HepG2 (cell line): ENCODE data around the gene EMC9. TPM values are rescaled to one million over a fixed set of nuclear protein-coding genes. Genes with fewer than 3 reads are reported as not detected.

Experiments used
- ARID4A ChIP-seq: sonication (generic); formaldehyde crosslinking; IDR thresholded peaks from 2 replicates; pipeline ENCODE4 v1.5.0; 2020; ENCODE audit warnings: mild to moderate bottlenecking, missing genetic modification reagents, borderline replicate concordance
- EEA1 ChIP-seq: sonication (generic); formaldehyde crosslinking; IDR thresholded peaks from 2 replicates; pipeline ENCODE4 v1.5.1; 2020; ENCODE audit warnings: mild to moderate bottlenecking, missing genetic modification reagents, borderline replicate concordance
- ELF4 ChIP-seq: sonication (generic); formaldehyde crosslinking; IDR thresholded peaks from 2 replicates; pipeline ENCODE4 v1.5.0; 2020; ENCODE audit warnings: missing genetic modification reagents, mild to moderate bottlenecking, moderate library complexity, borderline replicate concordance
- MAF1 ChIP-seq: sonication (generic); formaldehyde crosslinking; IDR thresholded peaks from 2 replicates; pipeline ENCODE4 v1.5.0; 2020; ENCODE audit warnings: missing genetic modification reagents, borderline replicate concordance
- PATZ1 ChIP-seq: sonication (generic); formaldehyde crosslinking; IDR thresholded peaks from 2 replicates; pipeline ENCODE4 v1.4.0; 2020; ENCODE audit warnings: missing genetic modification reagents
- RARG ChIP-seq: sonication (generic); formaldehyde crosslinking; IDR thresholded peaks from 2 replicates; pipeline ENCODE4 v1.4.0; 2020; ENCODE audit warnings: low read depth, mild to moderate bottlenecking, missing genetic modification reagents
- SIN3A ChIP-seq: IDR thresholded peaks from 2 replicates; pipeline ENCODE4 v1.6.1; 2011; ENCODE audit warnings: low read depth, mild to moderate bottlenecking, control low read depth, low read length, borderline replicate concordance
- ZNF138 ChIP-seq: sonication (generic); formaldehyde crosslinking; IDR thresholded peaks from 2 replicates; pipeline ENCODE4 v1.5.0; 2020; ENCODE audit warnings: mild to moderate bottlenecking, low read depth, missing genetic modification reagents
- ZNF33A ChIP-seq: sonication (generic); formaldehyde crosslinking; IDR thresholded peaks from 2 replicates; pipeline ENCODE4 v1.5.1; 2020; ENCODE audit warnings: missing genetic modification reagents, mild to moderate bottlenecking, moderate library complexity, borderline replicate concordance
- ZNF484 ChIP-seq: sonication (generic); formaldehyde crosslinking; IDR thresholded peaks from 2 replicates; pipeline ENCODE4 v1.5.1; 2020; ENCODE audit warnings: mild to moderate bottlenecking, low read depth, missing genetic modification reagents, borderline replicate concordance
- ZNF703 ChIP-seq: sonication (generic); formaldehyde crosslinking; IDR thresholded peaks from 2 replicates; pipeline ENCODE4 v1.5.1; 2020; ENCODE audit warnings: missing genetic modification reagents, mild to moderate bottlenecking, moderate library complexity, borderline replicate concordance
- ZNF839 ChIP-seq: sonication (generic); formaldehyde crosslinking; IDR thresholded peaks from 2 replicates; pipeline ENCODE4 v1.4.0; 2020; ENCODE audit warnings: missing genetic modification reagents, mild to moderate bottlenecking, borderline replicate concordance
- polyA plus RNA-seq, 8 experiments: library from polyadenylated mRNA; depleted of rRNA in 3 of 8; stranded (reverse) in 7 of 8; unstranded in 1 of 8; fragments of >200 nt; fragmentation: Illumina TruSeq in 4 of 8; extraction: Trizol in 4 of 8; gene quantifications; 2 replicates each; pipeline versions ENCODE4 v1.2.1 to v1.2.3, GENCODE V29; 2011 to 2016; ENCODE audit warnings: low read depth in 4 of 8, missing spikeins in 1 of 8, mixed read lengths in 1 of 8; ENCODE audit not compliant: insufficient read depth in 1 of 8
- total RNA-seq, 5 experiments: library from RNA; depleted of rRNA; stranded (reverse); fragments of >200 nt; fragmentation: Illumina TruSeq; extraction: Trizol; gene quantifications; 2 replicates each; pipeline ENCODE4 v1.2.3, GENCODE V29; 2016; ENCODE audit warnings: low read depth in 1 of 5
- TF ChIP-seq, protein P1 (sequence below): sonication (generic); formaldehyde crosslinking; IDR thresholded peaks from 2 replicates; pipeline ENCODE4 v1.4.0; 2020; ENCODE audit warnings: low read depth, missing genetic modification reagents

EMC9 gene
- total and polyA plus RNA-seq, 2 of the 13 experiments (the other 11 are each of a cell fraction or from before 2014, with no cell fraction given) = 60.5 to 78.7 TPM

DNA sequence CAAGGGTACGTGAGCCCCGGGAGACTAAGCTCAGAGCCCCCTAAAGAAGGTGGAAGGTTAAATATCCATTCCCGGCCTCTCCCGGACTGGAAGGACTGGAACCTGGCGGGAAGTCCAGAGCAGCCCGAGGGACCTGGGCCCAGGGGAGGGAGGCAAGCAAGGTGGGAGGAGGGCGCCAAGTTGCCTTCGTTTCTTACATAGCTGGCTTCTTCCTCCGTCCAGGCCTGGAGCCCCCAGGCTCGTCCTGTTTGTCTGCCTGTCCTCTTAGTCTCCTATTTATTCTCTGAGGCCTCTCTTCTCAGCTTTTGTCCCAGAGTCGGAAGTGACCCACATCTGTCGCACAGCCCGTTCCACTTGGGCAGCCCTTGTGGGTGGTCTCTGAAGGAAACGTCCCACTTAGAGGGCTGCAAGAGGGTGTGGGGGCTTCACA lies 46.5 kb downstream of the EMC9 start (continued):
- no peak for TF ChIP-seq ZNF33A (CRISPR knock-in tag)
- no peak for TF ChIP-seq MAF1 (CRISPR knock-in tag)
- no peak for TF ChIP-seq ARID4A (CRISPR knock-in tag)
- TF ChIP-seq SIN3A = 0 out of 2 replicates have a peak, but pooled peaks have one; percentile 7
- TF ChIP-seq ZNF484 (CRISPR knock-in tag) = 0 out of 2 replicates have a peak, but pooled peaks have one; percentile 9
- TF ChIP-seq EEA1 (CRISPR knock-in tag) = peak; percentile 9; the same call in 1 of the 2 replicates
- TF ChIP-seq, protein P1, sequence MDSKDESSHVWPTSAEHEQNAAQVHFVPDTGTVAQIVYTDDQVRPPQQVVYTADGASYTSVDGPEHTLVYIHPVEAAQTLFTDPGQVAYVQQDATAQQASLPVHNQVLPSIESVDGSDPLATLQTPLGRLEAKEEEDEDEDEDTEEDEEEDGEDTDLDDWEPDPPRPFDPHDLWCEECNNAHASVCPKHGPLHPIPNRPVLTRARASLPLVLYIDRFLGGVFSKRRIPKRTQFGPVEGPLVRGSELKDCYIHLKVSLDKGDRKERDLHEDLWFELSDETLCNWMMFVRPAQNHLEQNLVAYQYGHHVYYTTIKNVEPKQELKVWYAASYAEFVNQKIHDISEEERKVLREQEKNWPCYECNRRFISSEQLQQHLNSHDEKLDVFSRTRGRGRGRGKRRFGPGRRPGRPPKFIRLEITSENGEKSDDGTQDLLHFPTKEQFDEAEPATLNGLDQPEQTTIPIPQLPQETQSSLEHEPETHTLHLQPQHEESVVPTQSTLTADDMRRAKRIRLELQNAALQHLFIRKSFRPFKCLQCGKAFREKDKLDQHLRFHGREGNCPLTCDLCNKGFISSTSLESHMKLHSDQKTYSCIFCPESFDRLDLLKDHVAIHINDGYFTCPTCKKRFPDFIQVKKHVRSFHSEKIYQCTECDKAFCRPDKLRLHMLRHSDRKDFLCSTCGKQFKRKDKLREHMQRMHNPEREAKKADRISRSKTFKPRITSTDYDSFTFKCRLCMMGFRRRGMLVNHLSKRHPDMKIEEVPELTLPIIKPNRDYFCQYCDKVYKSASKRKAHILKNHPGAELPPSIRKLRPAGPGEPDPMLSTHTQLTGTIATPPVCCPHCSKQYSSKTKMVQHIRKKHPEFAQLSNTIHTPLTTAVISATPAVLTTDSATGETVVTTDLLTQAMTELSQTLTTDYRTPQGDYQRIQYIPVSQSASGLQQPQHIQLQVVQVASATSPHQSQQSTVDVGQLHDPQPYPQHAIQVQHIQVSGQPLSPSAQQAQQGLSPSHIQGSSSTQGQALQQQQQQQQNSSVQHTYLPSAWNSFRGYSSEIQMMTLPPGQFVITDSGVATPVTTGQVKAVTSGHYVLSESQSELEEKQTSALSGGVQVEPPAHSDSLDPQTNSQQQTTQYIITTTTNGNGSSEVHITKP (CRISPR knock-in tag) = peak; percentile 10; the same call in 1 of the 2 replicates
- TF ChIP-seq ZNF703 (CRISPR knock-in tag) = no peak
- TF ChIP-seq ZNF839 (CRISPR knock-in tag) = peak; percentile 21; the same call in 1 of the 2 replicates
- TF ChIP-seq RARG (CRISPR knock-in tag) = 0 out of 2 replicates have a peak, but pooled peaks have one; percentile 80
- TF ChIP-seq ELF4 (CRISPR knock-in tag) = peak; percentile 77; the same call in 1 of the 2 replicates
- no peak for TF ChIP-seq ZNF138
- no peak for TF ChIP-seq PATZ1 (CRISPR knock-in tag)
